Endothelial cell of hepatic sinusoid (primary cell): ENCODE data around the gene CHSY1.

Source experiments
- in situ Hi-C: cut with HindIII; loops from 2 replicates; pipeline ENCODE4 v1.10.0; 2017; ENCODE audit warnings: low sequenced_read_pairs

The CHSY1 gene

GRCh38 chr15:101269479-101270223 is 17.8 kb upstream of the CHSY1 start:
- in situ Hi-C loops, result no loop called here

GRCh38 chr15:101267320-101268104 is 15.7 kb upstream of the CHSY1 start:
- in situ Hi-C loops, result no loop called here

GRCh38 chr15:101266787-101267186 is 14.9 kb upstream of the CHSY1 start:
- in situ Hi-C loops, result no loop called here

- in situ Hi-C loops, result no loop called here
Measured at GRCh38 chr15:101266034-101266433, 14.2 kb upstream of the CHSY1 start.

- in situ Hi-C loops, result no loop called here
Measured at GRCh38 chr15:101264911-101265641, 13.2 kb upstream of the CHSY1 start.

- in situ Hi-C loops, result no loop called here
Measured at GRCh38 chr15:101264011-101264410, 12.2 kb upstream of the CHSY1 start.

GRCh38 chr15:101262551-101262950 is 10.7 kb upstream of the CHSY1 start:
- in situ Hi-C loops, result no loop called here

GRCh38 chr15:101258238-101259144 is 6.6 kb upstream of the CHSY1 start:
- in situ Hi-C loops, result no loop called here

- in situ Hi-C loops, result no loop called here
Measured at GRCh38 chr15:101256757-101257156, 4.9 kb upstream of the CHSY1 start.

- in situ Hi-C loops, result no loop called here
Measured at GRCh38 chr15:101255615-101256241, 3.9 kb upstream of the CHSY1 start.

- in situ Hi-C loops, result no loop called here
Measured at GRCh38 chr15:101255051-101255395, 3.2 kb upstream of the CHSY1 start.

GRCh38 chr15:101254157-101255050 is 2.6 kb upstream of the CHSY1 start:
- in situ Hi-C loops, result no loop called here

GRCh38 chr15:101252836-101253235 is 988 bp upstream of the CHSY1 start:
- in situ Hi-C loops, result no loop called here

GRCh38 chr15:101250873-101251829 is 697 bp downstream of the CHSY1 start:
- in situ Hi-C loops, result no loop called here

- in situ Hi-C loops, result no loop called here
Measured at GRCh38 chr15:101250341-101250831, 1.5 kb downstream of the CHSY1 start.

GRCh38 chr15:101248274-101248673 is 3.6 kb downstream of the CHSY1 start:
- in situ Hi-C loops, result no loop called here

- in situ Hi-C loops, result no loop called here
Measured at GRCh38 chr15:101246824-101247745, 4.8 kb downstream of the CHSY1 start.
